ENCODE results near the gene TOX3. TPM values are rescaled to one million over a fixed set of nuclear protein-coding genes. Genes with fewer than 3 reads are reported as not detected.

Gene TOX3
- total and polyA plus RNA-seq, 2 experiments from 2014 or later: 9.8 to 15.6 TPM

DNA sequence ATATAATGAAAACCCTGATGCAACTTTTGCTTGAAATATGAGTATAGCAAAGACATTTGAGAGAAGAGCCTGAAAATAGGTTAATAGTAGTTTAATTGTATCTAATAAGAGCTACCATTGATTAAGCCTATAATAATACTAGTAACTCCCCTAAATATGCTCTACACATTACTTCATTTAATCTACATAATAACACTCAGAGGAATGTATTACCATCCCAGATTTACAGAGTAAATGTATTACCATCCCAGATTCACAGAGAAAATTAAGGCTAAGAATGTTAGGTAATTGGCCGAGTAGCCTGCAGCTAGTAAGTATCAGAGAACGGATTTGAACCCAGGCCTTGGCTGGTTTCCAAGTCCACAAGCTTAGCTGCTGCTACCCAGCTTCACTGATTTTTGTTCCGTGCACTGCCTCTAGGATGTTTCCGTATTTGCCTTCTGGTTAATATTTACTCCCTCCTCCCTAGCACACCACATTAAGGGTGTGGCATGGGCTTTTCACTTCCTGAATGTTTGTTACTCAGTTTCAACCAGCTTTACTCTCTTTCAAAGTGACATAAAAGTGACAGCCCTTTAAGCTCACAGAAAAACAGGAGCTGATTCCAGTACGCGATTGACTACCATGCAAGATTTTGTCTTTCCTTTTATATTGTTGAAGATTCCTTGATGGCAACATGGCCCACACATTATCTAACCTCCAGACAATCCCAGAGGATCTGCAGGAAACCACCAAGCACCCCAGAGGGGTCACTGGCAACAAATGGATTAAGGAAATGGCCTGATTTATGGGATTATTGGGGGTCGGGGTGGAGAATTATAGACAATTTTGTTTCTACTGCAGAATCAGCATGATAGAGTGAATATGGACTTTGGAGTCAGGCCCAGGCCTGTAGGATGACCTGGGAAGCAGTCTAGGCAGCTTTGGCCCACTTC is 26.7 kb upstream of the TOX3 start:
- H3K79me2 ChIP-seq (replicated peaks; ENCODE audit: insufficient read depth): no peaks in the 10 kb centered on the region
- peaks cover 13% of the 10 kb centered on the region for H3K4me1 Mint-ChIP-seq
- ATAC-seq (no peak), DNase-seq (ENCODE audit: low spot score) (no peak)
- H3K4me1 ChIP-seq (ENCODE audit: insufficient read depth): no peaks in the 10 kb centered on the region
- H3K4me2 ChIP-seq: no peak overlapping the region
- H3K27ac ChIP-seq (ENCODE audit: low read depth): no peak overlapping the region
- H3K27me3 Mint-ChIP-seq (ENCODE audit: insufficient read depth, low read depth, poor library complexity): peaks cover 2% of the 10 kb centered on the region
- no peaks in the 10 kb centered on the region for H3F3A ChIP-seq (replicated peaks; ENCODE audit: low read depth)
- H2AFZ ChIP-seq: no peak overlapping the region
- H3K27me3 ChIP-seq (ENCODE audit: insufficient read depth): no peaks in the 10 kb centered on the region
- peaks cover 6% of the 10 kb centered on the region; the same call in 2 of the 3 replicates for H3K36me3 Mint-ChIP-seq (ENCODE audit: low read depth)
- no peak overlapping the region for H3K4me3 Mint-ChIP-seq
- H3K36me3 ChIP-seq (ENCODE audit: insufficient read depth): no peaks in the 10 kb centered on the region; the same call in 1 of the 2 replicates
- 0 out of 2 replicates have a peak, but pooled peaks cover 7% of the 10 kb centered on the region for H3K9me2 ChIP-seq (ENCODE audit: insufficient read depth)
- no peak overlapping the region for H3K27ac Mint-ChIP-seq
- no peak for TF ChIP-seq STAT1 (IDR thresholded peaks at IDR 0.05; ENCODE audit: unreplicated experiment)
- TF ChIP-seq EZH2 (IDR thresholded peaks at IDR 0.05; ENCODE audit: low read depth, unreplicated experiment): no peak
- no peak for TF ChIP-seq NANOG (IDR thresholded peaks at IDR 0.05; ENCODE audit: borderline replicate concordance)
- TF ChIP-seq, protein P1, sequence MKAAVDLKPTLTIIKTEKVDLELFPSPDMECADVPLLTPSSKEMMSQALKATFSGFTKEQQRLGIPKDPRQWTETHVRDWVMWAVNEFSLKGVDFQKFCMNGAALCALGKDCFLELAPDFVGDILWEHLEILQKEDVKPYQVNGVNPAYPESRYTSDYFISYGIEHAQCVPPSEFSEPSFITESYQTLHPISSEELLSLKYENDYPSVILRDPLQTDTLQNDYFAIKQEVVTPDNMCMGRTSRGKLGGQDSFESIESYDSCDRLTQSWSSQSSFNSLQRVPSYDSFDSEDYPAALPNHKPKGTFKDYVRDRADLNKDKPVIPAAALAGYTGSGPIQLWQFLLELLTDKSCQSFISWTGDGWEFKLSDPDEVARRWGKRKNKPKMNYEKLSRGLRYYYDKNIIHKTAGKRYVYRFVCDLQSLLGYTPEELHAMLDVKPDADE (IDR thresholded peaks at IDR 0.05): no peak
- no peak for TF ChIP-seq POLR2AphosphoS5 (IDR thresholded peaks at IDR 0.05; ENCODE audit: low read depth)
- TF ChIP-seq, protein P2, sequence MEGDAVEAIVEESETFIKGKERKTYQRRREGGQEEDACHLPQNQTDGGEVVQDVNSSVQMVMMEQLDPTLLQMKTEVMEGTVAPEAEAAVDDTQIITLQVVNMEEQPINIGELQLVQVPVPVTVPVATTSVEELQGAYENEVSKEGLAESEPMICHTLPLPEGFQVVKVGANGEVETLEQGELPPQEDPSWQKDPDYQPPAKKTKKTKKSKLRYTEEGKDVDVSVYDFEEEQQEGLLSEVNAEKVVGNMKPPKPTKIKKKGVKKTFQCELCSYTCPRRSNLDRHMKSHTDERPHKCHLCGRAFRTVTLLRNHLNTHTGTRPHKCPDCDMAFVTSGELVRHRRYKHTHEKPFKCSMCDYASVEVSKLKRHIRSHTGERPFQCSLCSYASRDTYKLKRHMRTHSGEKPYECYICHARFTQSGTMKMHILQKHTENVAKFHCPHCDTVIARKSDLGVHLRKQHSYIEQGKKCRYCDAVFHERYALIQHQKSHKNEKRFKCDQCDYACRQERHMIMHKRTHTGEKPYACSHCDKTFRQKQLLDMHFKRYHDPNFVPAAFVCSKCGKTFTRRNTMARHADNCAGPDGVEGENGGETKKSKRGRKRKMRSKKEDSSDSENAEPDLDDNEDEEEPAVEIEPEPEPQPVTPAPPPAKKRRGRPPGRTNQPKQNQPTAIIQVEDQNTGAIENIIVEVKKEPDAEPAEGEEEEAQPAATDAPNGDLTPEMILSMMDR (conservative IDR thresholded peaks at IDR 0.05; ENCODE audit: low read depth in 2 of 2): no peak
- no peak for TF ChIP-seq EZH2phosphoT487 (IDR thresholded peaks at IDR 0.05; ENCODE audit: unreplicated experiment)
- TF ChIP-seq CREB1 (CRISPR knock-in tag; IDR thresholded peaks at IDR 0.05; ENCODE audit: low read depth): no peak
- TF ChIP-seq ZNF114 (CRISPR knock-in tag; IDR thresholded peaks at IDR 0.05): no peak
- no peak for TF ChIP-seq ZNF331 (CRISPR knock-in tag; IDR thresholded peaks at IDR 0.05; ENCODE audit: low read depth)
- peaks cover 8% of the 10 kb centered on the region; the same call in 1 of the 3 replicates for H3K9me3 Mint-ChIP-seq
- no peaks in the 10 kb centered on the region for H4K20me1 ChIP-seq (replicated peaks; ENCODE audit: insufficient read depth)
- no peak overlapping the region for H3K4me3 ChIP-seq

DNA sequence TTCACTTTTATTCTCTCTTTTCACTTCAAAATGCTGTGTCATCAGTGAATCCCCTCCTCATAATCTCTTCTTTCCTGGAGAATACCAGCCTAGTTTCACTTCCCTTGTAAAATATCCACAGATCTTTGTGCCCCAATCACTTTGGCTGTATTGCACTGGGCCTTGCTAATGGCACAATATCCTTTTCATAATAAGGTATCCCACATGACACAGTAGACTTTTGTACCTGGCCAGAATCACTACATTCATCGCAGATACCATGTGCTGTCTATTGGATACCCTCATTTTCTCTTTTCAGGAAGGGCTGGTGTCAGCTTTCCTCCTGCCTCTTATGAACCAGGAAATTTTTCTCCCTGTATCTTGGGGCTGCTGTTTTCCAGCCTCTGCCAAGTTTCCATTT is 25.7 kb upstream of the TOX3 start:
- peaks cover 5% of the 10 kb centered on the region for H3K4me1 Mint-ChIP-seq
- ATAC-seq (no peak), DNase-seq (ENCODE audit: low spot score) (no peak)
- no peaks in the 10 kb centered on the region; the same call in 1 of the 2 replicates for H3K36me3 ChIP-seq (ENCODE audit: insufficient read depth)
- H3K9me3 Mint-ChIP-seq: peaks cover 8% of the 10 kb centered on the region; the same call in 1 of the 3 replicates
- no peak overlapping the region for H3K4me2 ChIP-seq
- H2AFZ ChIP-seq: peak overlapping the region; percentile 81; the same call in 1 of the 2 replicates
- H3F3A ChIP-seq (replicated peaks; ENCODE audit: low read depth): no peaks in the 10 kb centered on the region
- no peak overlapping the region for H3K27ac ChIP-seq (ENCODE audit: low read depth)
- peaks cover 5% of the 10 kb centered on the region for H3K27me3 Mint-ChIP-seq (ENCODE audit: insufficient read depth, low read depth, poor library complexity)
- no peaks in the 10 kb centered on the region for H3K79me2 ChIP-seq (replicated peaks; ENCODE audit: insufficient read depth)
- H3K9me2 ChIP-seq (ENCODE audit: insufficient read depth): 0 out of 2 replicates have a peak, but pooled peaks cover 7% of the 10 kb centered on the region
- H3K4me1 ChIP-seq (ENCODE audit: insufficient read depth): no peaks in the 10 kb centered on the region
- no peak overlapping the region for H3K4me3 ChIP-seq
- H3K4me3 Mint-ChIP-seq: no peak overlapping the region
- H4K20me1 ChIP-seq (replicated peaks; ENCODE audit: insufficient read depth): no peaks in the 10 kb centered on the region
- H3K27me3 ChIP-seq (ENCODE audit: insufficient read depth): no peaks in the 10 kb centered on the region
- H3K36me3 Mint-ChIP-seq (ENCODE audit: low read depth): peaks cover 6% of the 10 kb centered on the region; the same call in 2 of the 3 replicates
- no peak overlapping the region for H3K27ac Mint-ChIP-seq
- TF ChIP-seq, protein P3, sequence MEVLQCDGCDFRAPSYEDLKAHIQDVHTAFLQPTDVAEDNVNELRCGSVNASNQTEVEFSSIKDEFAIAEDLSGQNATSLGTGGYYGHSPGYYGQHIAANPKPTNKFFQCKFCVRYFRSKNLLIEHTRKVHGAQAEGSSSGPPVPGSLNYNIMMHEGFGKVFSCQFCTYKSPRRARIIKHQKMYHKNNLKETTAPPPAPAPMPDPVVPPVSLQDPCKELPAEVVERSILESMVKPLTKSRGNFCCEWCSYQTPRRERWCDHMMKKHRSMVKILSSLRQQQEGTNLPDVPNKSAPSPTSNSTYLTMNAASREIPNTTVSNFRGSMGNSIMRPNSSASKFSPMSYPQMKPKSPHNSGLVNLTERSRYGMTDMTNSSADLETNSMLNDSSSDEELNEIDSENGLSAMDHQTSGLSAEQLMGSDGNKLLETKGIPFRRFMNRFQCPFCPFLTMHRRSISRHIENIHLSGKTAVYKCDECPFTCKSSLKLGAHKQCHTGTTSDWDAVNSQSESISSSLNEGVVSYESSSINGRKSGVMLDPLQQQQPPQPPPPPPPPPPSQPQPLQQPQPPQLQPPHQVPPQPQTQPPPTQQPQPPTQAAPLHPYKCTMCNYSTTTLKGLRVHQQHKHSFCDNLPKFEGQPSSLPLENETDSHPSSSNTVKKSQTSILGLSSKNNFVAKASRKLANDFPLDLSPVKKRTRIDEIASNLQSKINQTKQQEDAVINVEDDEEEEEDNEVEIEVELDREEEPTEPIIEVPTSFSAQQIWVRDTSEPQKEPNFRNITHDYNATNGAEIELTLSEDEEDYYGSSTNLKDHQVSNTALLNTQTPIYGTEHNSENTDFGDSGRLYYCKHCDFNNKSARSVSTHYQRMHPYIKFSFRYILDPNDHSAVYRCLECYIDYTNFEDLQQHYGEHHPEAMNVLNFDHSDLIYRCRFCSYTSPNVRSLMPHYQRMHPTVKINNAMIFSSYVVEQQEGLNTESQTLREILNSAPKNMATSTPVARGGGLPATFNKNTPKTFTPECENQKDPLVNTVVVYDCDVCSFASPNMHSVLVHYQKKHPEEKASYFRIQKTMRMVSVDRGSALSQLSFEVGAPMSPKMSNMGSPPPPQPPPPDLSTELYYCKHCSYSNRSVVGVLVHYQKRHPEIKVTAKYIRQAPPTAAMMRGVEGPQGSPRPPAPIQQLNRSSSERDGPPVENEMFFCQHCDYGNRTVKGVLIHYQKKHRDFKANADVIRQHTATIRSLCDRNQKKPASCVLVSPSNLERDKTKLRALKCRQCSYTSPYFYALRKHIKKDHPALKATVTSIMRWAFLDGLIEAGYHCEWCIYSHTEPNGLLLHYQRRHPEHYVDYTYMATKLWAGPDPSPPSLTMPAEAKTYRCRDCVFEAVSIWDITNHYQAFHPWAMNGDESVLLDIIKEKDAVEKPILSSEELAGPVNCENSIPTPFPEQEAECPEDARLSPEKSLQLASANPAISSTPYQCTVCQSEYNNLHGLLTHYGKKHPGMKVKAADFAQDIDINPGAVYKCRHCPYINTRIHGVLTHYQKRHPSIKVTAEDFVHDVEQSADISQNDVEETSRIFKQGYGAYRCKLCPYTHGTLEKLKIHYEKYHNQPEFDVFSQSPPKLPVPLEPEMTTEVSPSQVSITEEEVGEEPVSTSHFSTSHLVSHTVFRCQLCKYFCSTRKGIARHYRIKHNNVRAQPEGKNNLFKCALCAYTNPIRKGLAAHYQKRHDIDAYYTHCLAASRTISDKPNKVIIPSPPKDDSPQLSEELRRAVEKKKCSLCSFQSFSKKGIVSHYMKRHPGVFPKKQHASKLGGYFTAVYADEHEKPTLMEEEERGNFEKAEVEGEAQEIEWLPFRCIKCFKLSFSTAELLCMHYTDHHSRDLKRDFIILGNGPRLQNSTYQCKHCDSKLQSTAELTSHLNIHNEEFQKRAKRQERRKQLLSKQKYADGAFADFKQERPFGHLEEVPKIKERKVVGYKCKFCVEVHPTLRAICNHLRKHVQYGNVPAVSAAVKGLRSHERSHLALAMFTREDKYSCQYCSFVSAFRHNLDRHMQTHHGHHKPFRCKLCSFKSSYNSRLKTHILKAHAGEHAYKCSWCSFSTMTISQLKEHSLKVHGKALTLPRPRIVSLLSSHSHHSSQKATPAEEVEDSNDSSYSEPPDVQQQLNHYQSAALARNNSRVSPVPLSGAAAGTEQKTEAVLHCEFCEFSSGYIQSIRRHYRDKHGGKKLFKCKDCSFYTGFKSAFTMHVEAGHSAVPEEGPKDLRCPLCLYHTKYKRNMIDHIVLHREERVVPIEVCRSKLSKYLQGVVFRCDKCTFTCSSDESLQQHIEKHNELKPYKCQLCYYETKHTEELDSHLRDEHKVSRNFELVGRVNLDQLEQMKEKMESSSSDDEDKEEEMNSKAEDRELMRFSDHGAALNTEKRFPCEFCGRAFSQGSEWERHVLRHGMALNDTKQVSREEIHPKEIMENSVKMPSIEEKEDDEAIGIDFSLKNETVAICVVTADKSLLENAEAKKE (CRISPR knock-in tag; IDR thresholded peaks at IDR 0.05): no peak
